Left lung (tissue), 10 donors: Measurements from ENCODE around the gene B4GALNT2. TPM values are rescaled to one million over a fixed set of nuclear protein-coding genes. Genes with fewer than 3 reads are reported as not detected.

Experiments used
- ATAC-seq: fragments of 200-7000 bp; cut with Tn5 transposase; one replicate; pipeline ENCODE4 v1.9.1; 2020; ENCODE audit warnings: moderate library complexity
- DNase-seq, 4 donors: peaks; one replicate each; pipeline ENCODE4 v3.0.0-alpha.2; 2013 to 2020
- H3K27ac ChIP-seq, 2 donors: fragments of 200-600 bp; sonication (generic) in 1 of 2; one replicate each; pipeline versions ENCODE4 v1.5.0 to v1.8.0; 2020 to 2021
- H3K27me3 ChIP-seq, 2 donors: fragments of 200-600 bp; sonication (generic) in 1 of 2; one replicate each; pipeline versions ENCODE4 v1.5.0 to v1.8.0; 2020 to 2021
- H3K36me3 ChIP-seq, 2 donors: fragments of 200-600 bp; sonication (generic) in 1 of 2; one replicate each; pipeline versions ENCODE4 v1.5.0 to v1.8.0; 2020 to 2021
- H3K4me1 ChIP-seq, 2 donors: fragments of 200-600 bp; one replicate each; pipeline ENCODE4 v1.8.0; 2021
- H3K4me3 ChIP-seq, 2 donors: fragments of 200-600 bp; sonication (generic) in 1 of 2; one replicate each; pipeline versions ENCODE4 v1.5.0 to v1.8.0; 2020 to 2021; ENCODE audit warnings: mild to moderate bottlenecking in 1 of 2
- H3K9me3 ChIP-seq, 2 donors: fragments of 200-600 bp; sonication (generic) in 1 of 2; one replicate each; pipeline versions ENCODE4 v1.5.0 to v1.8.0; 2020 to 2021
- CTCF ChIP-seq, 2 donors: fragments of 200-600 bp; sonication (generic) in 1 of 2; IDR thresholded peaks; one replicate each; pipeline versions ENCODE4 v1.5.0 to v1.8.0; 2021; ENCODE audit warnings: antibody characterized with exemption in 2 of 2
- intact Hi-C, 2 donors: fragments of 100-400 bp; cut with DNase I; formaldehyde crosslinking; loops; one replicate each; pipeline versions ENCODE4 v1.11.2 to v1.14.2; 2022
- polyA plus RNA-seq, 6 donors: library from polyadenylated mRNA; unstranded; fragments of 120-200 nt; gene quantifications; one replicate each; pipeline ENCODE4 v1.2.1, GENCODE V29; 2013; ENCODE audit not compliant: insufficient read length in 6 of 6
- total RNA-seq, 2 donors: library from RNA; stranded (reverse); fragmentation: NEBNext Ultra II Directional; extraction: Animal tissue kit (Norgen Biotek cat#: 25700); gene quantifications; one replicate each; pipeline ENCODE4 v1.2.1, GENCODE V29; 2021
- donor health status: DM: no; HTN: yes; CAD: no.
- donor health status: DM: no; HTN: no; CAD: no.

Gene B4GALNT2
- total and polyA plus RNA-seq, 8 donors, result 0.16 to 0.87 (median 0.58) TPM

- ATAC-seq (no peak), DNase-seq (no peak)
- intact Hi-C loops, result no loop called here
- H3K36me3 ChIP-seq, result no peaks in the 10 kb centered on the region
- H3K9me3 ChIP-seq, result no peaks in the 10 kb centered on the region
- peaks cover 0 to 71% of the 10 kb centered on the region in 2 donors for H3K27me3 ChIP-seq
- TF ChIP-seq CTCF (IDR thresholded peaks at IDR 0.05), result no peak
- no peaks in the 10 kb centered on the region for H3K4me1 ChIP-seq
- H3K27ac ChIP-seq, result no peak overlapping the region
- no peak overlapping the region for H3K4me3 ChIP-seq
Measured at GRCh38 chr17:49151996-49152395, 19.4 kb downstream of the B4GALNT2 start.

DNA sequence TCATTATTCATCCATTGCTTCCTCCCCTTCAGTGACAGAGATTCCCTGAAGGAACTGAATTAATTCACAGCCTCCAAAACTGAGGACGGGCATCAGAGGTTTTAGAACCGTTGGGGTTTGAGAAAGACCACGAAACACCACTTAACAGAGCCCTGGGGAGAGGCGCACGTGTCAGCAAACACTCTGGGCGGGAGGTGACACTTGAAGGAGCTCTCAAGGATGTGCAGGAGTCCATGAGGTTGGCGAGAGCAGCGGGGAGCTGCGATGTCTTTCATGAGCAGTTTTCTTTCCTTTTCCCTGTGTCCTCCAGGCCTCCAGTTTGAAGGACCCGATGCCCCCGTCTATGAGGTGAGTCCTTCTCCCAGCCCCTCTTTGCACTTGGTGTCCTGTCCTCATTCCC lies 23.7 kb downstream of the B4GALNT2 start:
- Histone ChIP-seq H3K4me3 (no peak overlapping the region), H3K9me3 (no peaks in the 10 kb centered on the region), H3K27me3 (peaks cover 0 to 92% of the 10 kb centered on the region in 2 donors), H3K4me1 (no peaks in the 10 kb centered on the region), H3K36me3 (no peaks in the 10 kb centered on the region), H3K27ac (no peak overlapping the region)
- intact Hi-C loops, result no loop called here
- ATAC-seq (no peak), DNase-seq (no peak)
- TF ChIP-seq CTCF (IDR thresholded peaks at IDR 0.05), result no peak

GRCh38 chr17:49157784-49158183 lies 25.2 kb downstream of the B4GALNT2 start:
- Histone ChIP-seq H3K4me3 (no peak overlapping the region), H3K4me1 (no peaks in the 10 kb centered on the region), H3K36me3 (no peaks in the 10 kb centered on the region), H3K27ac (no peak overlapping the region), H3K27me3 (peaks cover 0 to 83% of the 10 kb centered on the region in 2 donors), H3K9me3 (no peaks in the 10 kb centered on the region)
- ATAC-seq (no peak), DNase-seq (no peak)
- intact Hi-C loops, result no loop called here
- no peak for TF ChIP-seq CTCF (IDR thresholded peaks at IDR 0.05)

DNA sequence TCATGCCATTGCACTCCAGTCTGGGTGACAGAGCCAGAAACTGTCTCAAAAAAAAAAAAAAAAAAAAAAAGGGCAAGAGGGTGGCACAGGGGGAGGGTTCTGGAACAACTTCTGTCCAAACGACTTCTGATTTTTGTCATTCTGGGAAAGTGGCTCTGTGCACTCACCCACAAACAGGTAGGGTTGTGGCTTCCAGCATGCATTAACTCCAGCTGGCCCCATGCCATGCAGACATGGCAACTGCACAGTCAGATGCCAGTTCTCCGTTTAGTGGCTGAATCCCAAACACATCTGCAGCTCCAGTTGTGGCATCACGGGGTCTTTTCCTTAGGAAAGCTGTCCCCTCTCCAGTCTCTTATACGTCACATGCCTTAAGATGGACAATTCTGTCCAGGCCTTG lies 30.3 kb downstream of the B4GALNT2 start:
- Histone ChIP-seq H3K4me1 (no peaks in the 10 kb centered on the region), H3K9me3 (no peaks in the 10 kb centered on the region), H3K27ac (no peak overlapping the region), H3K27me3 (peaks cover 0 to 62% of the 10 kb centered on the region in 2 donors), H3K36me3 (no peaks in the 10 kb centered on the region), H3K4me3 (no peak overlapping the region)
- ATAC-seq (no peak), DNase-seq (no peak)
- intact Hi-C loops, result no loop called here
- no peak for TF ChIP-seq CTCF (IDR thresholded peaks at IDR 0.05)

GRCh38 chr17:49165143-49165542 lies 32.6 kb downstream of the B4GALNT2 start:
- Histone ChIP-seq H3K27me3 (peaks cover 3 to 62% of the 10 kb centered on the region in 2 donors), H3K4me3 (no peak overlapping the region), H3K4me1 (no peaks in the 10 kb centered on the region), H3K36me3 (no peaks in the 10 kb centered on the region), H3K27ac (no peak overlapping the region), H3K9me3 (no peaks in the 10 kb centered on the region)
- no peak for DNase-seq
- ATAC-seq, result no peak
- intact Hi-C loops, result no loop called here
- TF ChIP-seq CTCF (IDR thresholded peaks at IDR 0.05), result no peak
